ENCODE results near the gene RIPK4.

Gene RIPK4

GRCh38 chr21:41752231-41752681 lies 14.6 kb downstream of the RIPK4 start:
- DNase-seq = no peak

DNA sequence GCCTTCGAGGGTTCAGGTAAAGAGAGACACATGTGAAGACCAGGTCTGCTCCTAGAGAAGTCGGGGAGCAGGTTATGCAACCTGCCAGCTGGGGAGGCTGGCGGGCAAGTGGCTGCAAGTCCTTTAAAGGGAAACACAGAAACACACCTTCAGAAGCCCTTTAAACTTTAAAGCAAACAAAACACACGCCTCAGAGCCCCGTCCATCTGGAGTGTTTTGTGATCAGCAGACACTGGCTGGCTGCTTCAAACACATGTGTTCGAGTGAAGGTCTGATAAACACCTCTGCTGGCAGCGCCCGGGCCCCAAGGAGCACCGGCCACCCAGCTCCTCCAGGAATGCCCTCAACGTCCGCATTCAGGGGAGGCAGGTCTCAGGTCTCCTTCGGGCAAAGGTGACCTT lies 15.2 kb downstream of the RIPK4 start:
- no peak for DNase-seq

DNA sequence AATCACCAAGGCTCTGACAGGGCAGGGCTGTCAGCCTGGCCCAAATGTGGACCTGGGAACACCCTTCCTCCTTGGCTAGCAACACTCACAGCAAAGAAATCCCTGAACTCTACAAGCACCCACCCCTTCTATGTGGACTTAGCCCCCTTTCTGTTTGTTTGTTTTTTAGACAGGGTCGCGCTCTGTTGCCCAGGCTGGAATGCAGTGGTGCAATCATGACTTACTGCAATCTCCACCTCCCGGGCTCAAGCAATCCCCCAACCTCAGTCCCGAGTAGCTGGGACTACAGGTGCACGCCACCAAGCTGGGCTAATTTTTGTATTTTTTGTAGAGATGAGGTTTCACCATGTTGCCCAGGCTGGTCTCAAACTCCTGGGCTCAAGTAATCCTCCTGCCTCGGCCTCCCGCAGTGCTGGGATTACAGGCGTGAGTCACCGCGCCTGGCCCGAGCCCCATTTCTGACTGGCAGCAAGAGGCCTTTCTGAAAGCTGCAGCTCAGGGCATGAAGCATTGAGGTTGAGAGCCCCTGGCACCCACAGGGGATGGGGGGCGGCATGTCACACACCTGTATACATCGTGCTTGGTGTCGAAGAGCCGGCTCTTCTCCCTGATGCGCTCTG lies 16.2 kb downstream of the RIPK4 start:
- no peak for DNase-seq

GRCh38 chr21:41750051-41750450 lies 16.8 kb downstream of the RIPK4 start:
- no peak for DNase-seq

- DNase-seq = no peak
These were observed 17.6 kb downstream of the RIPK4 start for GRCh38 chr21:41749286-41749685.

- no peak for DNase-seq
These were observed 18.7 kb downstream of the RIPK4 start for GRCh38 chr21:41747943-41748738.

DNA sequence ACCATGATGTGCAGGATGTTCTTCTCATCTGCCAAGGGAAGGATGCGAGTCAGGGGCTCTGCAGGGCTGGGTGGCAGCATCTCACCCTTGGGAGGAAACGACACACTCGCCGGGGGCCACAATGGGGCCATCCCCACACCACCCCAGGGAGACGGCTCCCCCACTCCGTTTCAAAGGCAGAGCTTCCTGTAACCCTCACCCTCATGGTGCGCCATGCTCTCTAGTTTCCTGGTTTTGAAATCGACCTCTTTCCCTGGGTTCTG lies 20.2 kb downstream of the RIPK4 start:
- no peak for DNase-seq

DNA sequence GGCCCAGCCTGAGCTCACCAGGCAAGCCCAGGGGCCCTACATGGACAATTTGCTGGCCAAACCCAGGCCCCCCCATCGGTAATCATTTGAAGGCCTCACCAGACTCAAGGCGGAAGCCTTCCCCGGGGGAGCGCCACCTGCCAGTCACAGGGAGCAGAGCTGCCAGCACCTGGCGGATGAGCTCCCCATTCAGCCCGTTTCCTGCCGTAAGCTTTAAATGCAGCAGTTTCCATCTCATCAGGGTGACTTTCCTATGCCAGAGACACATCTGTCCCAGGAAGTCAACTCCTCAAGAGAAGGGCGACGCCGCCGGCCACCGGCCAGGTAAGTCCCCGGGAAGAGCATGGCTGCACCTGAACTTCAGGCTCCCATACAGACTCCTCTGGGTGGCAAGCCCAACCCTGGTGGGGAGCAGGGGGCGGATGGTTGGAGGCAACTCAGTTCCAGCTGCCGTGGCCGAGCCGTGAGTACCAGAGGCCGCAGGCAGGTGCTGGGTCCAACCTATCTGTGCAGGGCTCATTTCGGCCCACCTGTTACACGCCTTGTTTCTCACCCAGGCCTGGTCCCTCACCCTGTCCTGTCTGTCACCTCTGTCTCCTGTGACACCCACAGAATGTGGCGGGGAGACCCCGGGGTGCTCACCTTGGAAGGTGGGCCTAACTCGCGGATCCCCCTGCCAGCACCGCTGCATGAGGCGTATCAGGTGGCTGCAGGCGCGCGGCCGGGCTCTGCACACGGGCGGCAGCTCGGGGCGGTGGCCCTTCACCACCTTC lies 20.7 kb downstream of the RIPK4 start:
- DNase-seq = no peak

DNA sequence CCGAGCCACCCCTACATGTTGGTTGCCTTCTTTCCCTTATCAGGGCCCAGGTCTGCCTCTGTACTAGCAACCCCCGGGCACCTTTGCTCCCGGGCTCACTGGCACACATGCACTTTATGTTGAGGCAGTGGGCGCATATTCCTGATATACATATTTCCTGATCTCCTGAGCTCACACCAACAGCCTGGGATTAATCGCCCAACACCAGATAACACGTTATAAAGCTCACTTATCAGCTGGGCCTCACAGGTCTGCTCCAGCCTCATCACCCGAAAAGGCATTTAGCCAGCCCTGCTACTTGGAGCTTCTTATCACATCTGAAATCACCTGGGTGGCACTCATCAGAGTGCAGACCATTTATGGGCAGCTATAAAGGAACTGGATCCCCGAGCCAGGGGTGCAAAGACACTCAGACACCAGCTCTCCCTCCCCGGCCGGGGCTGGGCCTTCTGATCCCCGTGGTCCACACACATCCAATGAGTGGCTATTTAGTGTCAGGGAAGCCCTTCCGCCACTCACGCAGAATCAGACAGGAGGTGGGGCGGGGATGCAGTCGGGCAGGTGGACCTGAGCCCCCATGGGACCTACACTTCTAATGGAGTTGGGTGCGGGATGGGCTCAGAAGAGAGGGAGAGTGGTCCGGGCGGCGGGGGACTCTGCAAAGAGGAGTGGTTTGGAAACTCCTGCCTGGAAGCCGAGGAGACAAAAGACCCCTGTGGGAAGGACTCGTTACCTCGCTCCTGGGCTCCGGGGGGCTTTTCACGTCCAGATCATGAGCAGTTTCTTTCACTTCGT lies 21.6 kb downstream of the RIPK4 start:
- DNase-seq = no peak

GRCh38 chr21:41744028-41744930 lies 22.6 kb downstream of the RIPK4 start:
- no peak for DNase-seq

- no peak for DNase-seq
These were observed 23.4 kb downstream of the RIPK4 start for GRCh38 chr21:41743321-41744027.

GRCh38 chr21:41742073-41742875 lies 24.6 kb downstream of the RIPK4 start:
- DNase-seq = no peak

GRCh38 chr21:41741253-41742072 lies 25.4 kb downstream of the RIPK4 start:
- DNase-seq = no peak

- DNase-seq = no peak
These were observed 26.1 kb downstream of the RIPK4 start for GRCh38 chr21:41740604-41741252.

DNA sequence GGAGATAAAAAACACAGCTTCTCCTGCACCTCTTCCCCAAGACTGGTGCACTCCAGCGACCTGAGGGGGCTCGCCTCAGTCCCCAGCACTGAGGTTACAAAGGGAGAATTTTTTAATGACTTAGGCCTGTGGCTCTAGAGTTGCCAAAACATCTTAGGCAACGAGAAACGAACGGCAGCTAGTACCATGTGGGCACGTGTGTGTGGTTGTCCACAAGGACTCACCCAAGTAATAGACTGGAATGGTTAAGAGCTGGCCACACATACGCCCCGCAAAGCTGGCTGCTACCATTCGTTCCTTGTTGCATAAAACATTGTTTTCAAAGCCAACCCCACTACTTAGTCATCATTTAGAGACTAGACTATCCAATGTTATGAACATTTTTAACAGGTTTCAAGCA lies 26.9 kb downstream of the RIPK4 start:
- no peak for DNase-seq

DNA sequence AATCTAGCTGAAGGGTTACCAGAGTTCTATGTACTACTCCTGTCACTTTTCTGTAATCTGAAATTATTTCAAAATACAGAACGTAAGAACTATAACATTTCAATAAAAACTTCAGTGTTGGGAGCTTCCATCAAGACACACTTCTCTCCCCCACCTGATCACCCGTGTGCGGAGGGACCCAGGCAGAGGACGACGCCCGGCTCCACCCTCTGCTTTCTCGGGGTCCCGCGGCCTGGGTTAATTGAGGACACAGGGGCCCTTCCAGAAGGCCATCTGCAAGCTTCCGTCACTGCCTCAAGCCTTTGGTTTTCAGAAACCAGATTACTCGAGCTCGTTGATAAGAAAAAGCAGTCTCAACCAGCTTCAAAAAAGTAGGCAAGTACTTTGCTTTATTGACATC lies 27.8 kb downstream of the RIPK4 start:
- no peak for DNase-seq

DNA sequence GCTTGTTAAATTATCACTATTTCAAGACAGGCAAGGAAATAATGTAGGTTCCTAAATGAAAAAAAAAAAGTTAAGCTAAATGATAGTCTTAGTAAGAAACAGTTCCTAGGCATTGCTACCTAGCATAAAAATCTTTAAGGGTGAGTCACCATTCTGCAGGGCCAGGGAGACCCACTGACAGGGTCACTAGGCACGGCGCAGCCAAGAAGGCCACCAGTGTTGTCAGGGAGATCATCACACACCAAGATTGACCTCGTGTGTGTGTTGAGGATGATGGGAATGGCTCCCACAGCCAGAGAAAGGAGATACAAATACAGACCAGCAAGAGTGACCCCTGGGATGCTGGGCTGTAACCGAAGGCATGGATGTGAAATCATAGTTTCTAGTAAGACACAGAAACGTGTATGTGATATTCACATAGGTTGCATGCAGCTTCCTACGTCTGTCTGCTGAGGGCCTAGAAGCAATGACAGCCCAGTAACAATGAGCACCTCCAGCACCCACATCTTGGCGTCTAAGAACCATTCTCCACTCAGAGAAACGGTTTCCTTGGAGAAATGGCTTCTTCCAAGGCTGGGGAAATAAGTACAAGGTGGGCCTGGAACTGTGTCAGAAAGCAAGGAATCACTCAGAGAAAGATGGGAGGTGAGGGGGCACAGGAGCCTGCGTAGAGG lies 29.1 kb downstream of the RIPK4 start:
- DNase-seq = no peak

DNA sequence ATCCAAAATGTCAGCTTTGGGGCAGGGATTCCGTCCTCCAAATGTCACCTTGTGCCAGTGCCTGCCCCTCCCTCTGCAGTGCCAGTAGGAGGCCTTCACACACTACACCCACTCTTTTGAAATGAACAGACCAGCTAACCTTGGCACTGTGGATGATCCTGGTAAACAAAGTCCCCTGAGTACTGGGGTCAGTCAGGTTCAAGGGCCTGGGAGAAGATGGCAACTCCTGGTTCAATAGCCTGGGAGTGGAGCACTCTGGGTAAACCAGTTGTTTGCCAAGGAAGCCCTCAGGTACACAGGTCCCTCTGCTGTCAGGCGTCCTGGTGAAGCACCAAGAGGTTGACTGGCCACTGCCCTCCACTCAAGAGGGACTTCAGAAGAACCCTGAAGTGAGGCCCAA lies 30.4 kb downstream of the RIPK4 start:
- no peak for DNase-seq

Measured in stimulated activated CD4-positive, alpha-beta T cell treated with anti-CD3 and anti-CD28 coated beads, Interleukin-2, amount 100 ng/mL, for 24 hours (primary cell).